HG02938 (cell line): ENCODE measurements around the gene HSP90AB1.

ENCODE experiments used
- ATAC-seq: cut with Tn5 transposase; IDR thresholded peaks from one replicate; pipeline ENCODE4 v1.9.1; 2021; ENCODE audit warnings: mild to moderate bottlenecking, moderate library complexity; ENCODE audit not compliant: unreplicated experiment

Gene HSP90AB1

GRCh38 chr6:44235269-44235668 lies 11.6 kb upstream of the HSP90AB1 start:
- ATAC-seq: no peak

GRCh38 chr6:44235891-44236516 lies 10.9 kb upstream of the HSP90AB1 start:
- ATAC-seq: no peak

- peak; percentile 52 for ATAC-seq
These were observed 9.7 kb upstream of the HSP90AB1 start for GRCh38 chr6:44237021-44237812.

GRCh38 chr6:44237813-44238433 lies 9.0 kb upstream of the HSP90AB1 start:
- peak; percentile 72 for ATAC-seq

- ATAC-seq: no peak
These were observed 8.1 kb upstream of the HSP90AB1 start for GRCh38 chr6:44238687-44239350.

- ATAC-seq: no peak
These were observed 3.6 kb upstream of the HSP90AB1 start for GRCh38 chr6:44243345-44243744.

GRCh38 chr6:44245391-44245911 lies 1.4 kb upstream of the HSP90AB1 start:
- ATAC-seq: no peak

- ATAC-seq: peak; percentile 36
These were observed 814 bp upstream of the HSP90AB1 start for GRCh38 chr6:44245912-44246662.

GRCh38 chr6:44247338-44248302 lies 719 bp downstream of the HSP90AB1 start:
- peak; percentile 26 for ATAC-seq

- no peak for ATAC-seq
These were observed 1.7 kb downstream of the HSP90AB1 start for GRCh38 chr6:44248579-44248978.

- ATAC-seq: no peak
These were observed 2.3 kb downstream of the HSP90AB1 start for GRCh38 chr6:44249082-44249748.

- ATAC-seq: no peak
These were observed 3.3 kb downstream of the HSP90AB1 start for GRCh38 chr6:44250067-44250717.

- ATAC-seq: no peak
These were observed 3.8 kb downstream of the HSP90AB1 start for GRCh38 chr6:44250718-44251123.

GRCh38 chr6:44251576-44252524 lies 4.9 kb downstream of the HSP90AB1 start:
- no peak for ATAC-seq

- ATAC-seq: no peak
These were observed 6.6 kb downstream of the HSP90AB1 start for GRCh38 chr6:44253307-44254101.
